HG03139 (cell line): ENCODE measurements around the gene ST6GALNAC4.

Source experiments
- ATAC-seq: cut with Tn5 transposase; IDR thresholded peaks from one replicate; pipeline ENCODE4 v1.9.1; 2021; ENCODE audit not compliant: unreplicated experiment

Gene ST6GALNAC4

GRCh38 chr9:127915801-127916719 lies 781 bp downstream of the ST6GALNAC4 start:
- ATAC-seq = no peak

- no peak for ATAC-seq
Measured at GRCh38 chr9:127915325-127915752, 1.5 kb downstream of the ST6GALNAC4 start.

- no peak for ATAC-seq
Measured at GRCh38 chr9:127913682-127914081, 3.2 kb downstream of the ST6GALNAC4 start.

- ATAC-seq = no peak
Measured at GRCh38 chr9:127912882-127913281, 4.0 kb downstream of the ST6GALNAC4 start.

GRCh38 chr9:127912296-127912695 lies 4.5 kb downstream of the ST6GALNAC4 start:
- ATAC-seq = no peak

- ATAC-seq = no peak
Measured at GRCh38 chr9:127910613-127911205, 6.1 kb downstream of the ST6GALNAC4 start.

GRCh38 chr9:127909839-127910273 lies 7.0 kb downstream of the ST6GALNAC4 start:
- no peak for ATAC-seq

- ATAC-seq = no peak
Measured at GRCh38 chr9:127908660-127908926, 8.2 kb downstream of the ST6GALNAC4 start.

- no peak for ATAC-seq
Measured at GRCh38 chr9:127907867-127908659, 8.8 kb downstream of the ST6GALNAC4 start.

- ATAC-seq = no peak
Measured at GRCh38 chr9:127905788-127906191, 11.1 kb downstream of the ST6GALNAC4 start.

- ATAC-seq = no peak
Measured at GRCh38 chr9:127905004-127905728, 11.7 kb downstream of the ST6GALNAC4 start.

GRCh38 chr9:127904561-127905003 lies 12.3 kb downstream of the ST6GALNAC4 start:
- ATAC-seq = no peak

- peak; percentile 32 for ATAC-seq
Measured at GRCh38 chr9:127903557-127904475, 13.0 kb downstream of the ST6GALNAC4 start.

- ATAC-seq = peak; percentile 43
Measured at GRCh38 chr9:127899128-127899943, 17.5 kb downstream of the ST6GALNAC4 start, which contains the start of gene ST6GALNAC6. Gene ST6GALNAC6 (minus strand): TSS chr9:127899603. CDS start chr9:127897981, 1,622 bp downstream.

GRCh38 chr9:127898433-127899127 lies 18.3 kb downstream of the ST6GALNAC4 start:
- no peak for ATAC-seq

GRCh38 chr9:127897193-127897692 lies 19.6 kb downstream of the ST6GALNAC4 start:
- ATAC-seq = no peak

GRCh38 chr9:127896395-127897192 lies 20.2 kb downstream of the ST6GALNAC4 start:
- no peak for ATAC-seq
